ENCODE measurements around the gene IQSEC2. TPM values are rescaled to one million over a fixed set of nuclear protein-coding genes. Genes with fewer than 3 reads are reported as not detected.

The IQSEC2 gene
- total RNA-seq, 1 experiment from 2014 or later = 19.8 TPM

GRCh38 chrX:53280331-53281320, 758 bp downstream of the IQSEC2 start:
- Mint-ChIP-seq H3K27ac (ENCODE audit: low read depth, unreplicated experiment) (peak overlapping the region; percentile 30), H3K9me3 (ENCODE audit: unreplicated experiment) (no peaks in the 10 kb centered on the region), H3K4me3 (ENCODE audit: unreplicated experiment) (peak overlapping the region; percentile 71), H3K4me1 (ENCODE audit: insufficient read depth, unreplicated experiment) (peaks cover 23% of the 10 kb centered on the region), H3K27me3 (ENCODE audit: insufficient read depth, unreplicated experiment) (peaks cover 43% of the 10 kb centered on the region), H3K36me3 (ENCODE audit: insufficient read depth, unreplicated experiment) (no peaks in the 10 kb centered on the region)
- POLR2A ChIA-PET = interaction anchor here (0.6 to 2.6 kb wide), 9 partner anchors 9 to 197 kb away, joined by 3 to 22 read pairs (median 5); partner anchors contain the start of genes KDM5C, RIBC1 and SMC1A
- DNase-seq (ENCODE audit: unreplicated experiment) = peak; percentile 49
- no peak for TF ChIP-seq CTCF (IDR thresholded peaks at IDR 0.05; ENCODE audit: unreplicated experiment)
- no TSS peak for BruUV-seq (replicated peaks)
- intact Hi-C loops (cut with micrococcal nuclease) = loop anchor here (2.0 kb wide), 2 partner anchors 18 to 32 kb away; no protein-coding TSS in a partner anchor
- CTCF ChIA-PET = interaction anchor here (0.7 to 5.7 kb wide), 8 partner anchors 9 to 215 kb away, joined by 3 to 74 read pairs (median 38); no protein-coding TSS in a partner anchor

GRCh38 chrX:53279296-53280237, 1.8 kb downstream of the IQSEC2 start:
- TF ChIP-seq CTCF (IDR thresholded peaks at IDR 0.05; ENCODE audit: unreplicated experiment) = no peak
- peaks cover 32% of the 10 kb centered on the region for H3K27me3 Mint-ChIP-seq (ENCODE audit: insufficient read depth, unreplicated experiment)
- intact Hi-C loops (cut with micrococcal nuclease) = loop anchor here (2.0 kb wide), 2 partner anchors 17 to 31 kb away; no protein-coding TSS in a partner anchor
- no TSS peak for BruUV-seq (replicated peaks)
- H3K27ac Mint-ChIP-seq (ENCODE audit: low read depth, unreplicated experiment) = peak overlapping the region; percentile 30
- POLR2A ChIA-PET = interaction anchor here (1.0 kb wide), 1 partner anchor 8 kb away, joined by 4 read pairs; no protein-coding TSS in a partner anchor
- H3K36me3 Mint-ChIP-seq (ENCODE audit: insufficient read depth, unreplicated experiment) = no peaks in the 10 kb centered on the region
- CTCF ChIA-PET = interaction anchor here (0.7 to 5.6 kb wide), 6 partner anchors 8 to 216 kb away, joined by 3 to 74 read pairs (median 4); no protein-coding TSS in a partner anchor
- peak overlapping the region; percentile 71 for H3K4me3 Mint-ChIP-seq (ENCODE audit: unreplicated experiment)
- DNase-seq (ENCODE audit: unreplicated experiment) = no peak
- H3K4me1 Mint-ChIP-seq (ENCODE audit: insufficient read depth, unreplicated experiment) = peaks cover 16% of the 10 kb centered on the region
- H3K9me3 Mint-ChIP-seq (ENCODE audit: unreplicated experiment) = no peaks in the 10 kb centered on the region

- TF ChIP-seq CTCF (IDR thresholded peaks at IDR 0.05; ENCODE audit: unreplicated experiment) = no peak
- Mint-ChIP-seq H3K4me1 (ENCODE audit: insufficient read depth, unreplicated experiment) (no peaks in the 10 kb centered on the region), H3K27ac (ENCODE audit: low read depth, unreplicated experiment) (no peak overlapping the region), H3K9me3 (ENCODE audit: unreplicated experiment) (no peaks in the 10 kb centered on the region), H3K4me3 (ENCODE audit: unreplicated experiment) (no peak overlapping the region), H3K36me3 (ENCODE audit: insufficient read depth, unreplicated experiment) (peaks cover 6% of the 10 kb centered on the region), H3K27me3 (ENCODE audit: insufficient read depth, unreplicated experiment) (no peaks in the 10 kb centered on the region)
- no TSS peak for BruUV-seq (replicated peaks)
- ChIA-PET POLR2A (interaction anchor here (1.0 kb wide), 1 partner anchor 9 kb away, joined by 4 read pairs; the partner anchor contains the start of gene IQSEC2), CTCF (interaction anchor here (0.6 to 7.2 kb wide), 5 partner anchors 10 to 202 kb away, joined by 3 to 74 read pairs (median 3); partner anchors contain the start of gene IQSEC2)
- no peak for DNase-seq (ENCODE audit: unreplicated experiment)
- intact Hi-C loops (cut with micrococcal nuclease) = no loop called here
Observed at GRCh38 chrX:53272808-53273337, 8.5 kb downstream of the IQSEC2 start.

All from MCF 10A (cell line).